Gastroesophageal sphincter (tissue), 3 donors: ENCODE measurements around the gene GRPEL1.

Experiments
- CTCF ChIP-seq, 4 experiments: fragments of 200-600 bp in 2 of 4; fragments of 450-650 bp in 2 of 4; sonication (generic) in 1 of 4; IDR thresholded peaks; one replicate each; pipeline ENCODE4 v1.5.1; 2017 to 2019; ENCODE audit warnings: antibody characterized with exemption in 4 of 4, mild to moderate bottlenecking in 2 of 4, moderate library complexity in 2 of 4
- EP300 ChIP-seq: sonication (generic); formaldehyde crosslinking; IDR thresholded peaks from one replicate; pipeline ENCODE4 v1.6.1; 2017; ENCODE audit warnings: antibody characterized with exemption, mild to moderate bottlenecking
- POLR2A ChIP-seq, 2 donors: fragments of 450-650 bp; IDR thresholded peaks; one replicate each; pipeline ENCODE4 v1.6.1; 2017; ENCODE audit warnings: antibody characterized with exemption in 2 of 2, mild to moderate bottlenecking in 2 of 2, moderate library complexity in 1 of 2
- POLR2AphosphoS5 ChIP-seq: sonication (generic); formaldehyde crosslinking; IDR thresholded peaks from one replicate; pipeline ENCODE4 v1.6.1; 2017; ENCODE audit warnings: antibody characterized with exemption

GRCh38 chr4:7095611-7096155, 27.8 kb upstream of the GRPEL1 start:
- TF ChIP-seq POLR2A (IDR thresholded peaks at IDR 0.05) (no peak), CTCF (IDR thresholded peaks at IDR 0.05) (no peak), POLR2AphosphoS5 (no peak), EP300 (no peak)
